Measurements from ENCODE around the gene UBE2J2. TPM values are rescaled to one million over a fixed set of nuclear protein-coding genes. Genes with fewer than 3 reads are reported as not detected.

The UBE2J2 gene
- total RNA-seq, 1 donor from 2014 or later: 71.9 TPM

DNA sequence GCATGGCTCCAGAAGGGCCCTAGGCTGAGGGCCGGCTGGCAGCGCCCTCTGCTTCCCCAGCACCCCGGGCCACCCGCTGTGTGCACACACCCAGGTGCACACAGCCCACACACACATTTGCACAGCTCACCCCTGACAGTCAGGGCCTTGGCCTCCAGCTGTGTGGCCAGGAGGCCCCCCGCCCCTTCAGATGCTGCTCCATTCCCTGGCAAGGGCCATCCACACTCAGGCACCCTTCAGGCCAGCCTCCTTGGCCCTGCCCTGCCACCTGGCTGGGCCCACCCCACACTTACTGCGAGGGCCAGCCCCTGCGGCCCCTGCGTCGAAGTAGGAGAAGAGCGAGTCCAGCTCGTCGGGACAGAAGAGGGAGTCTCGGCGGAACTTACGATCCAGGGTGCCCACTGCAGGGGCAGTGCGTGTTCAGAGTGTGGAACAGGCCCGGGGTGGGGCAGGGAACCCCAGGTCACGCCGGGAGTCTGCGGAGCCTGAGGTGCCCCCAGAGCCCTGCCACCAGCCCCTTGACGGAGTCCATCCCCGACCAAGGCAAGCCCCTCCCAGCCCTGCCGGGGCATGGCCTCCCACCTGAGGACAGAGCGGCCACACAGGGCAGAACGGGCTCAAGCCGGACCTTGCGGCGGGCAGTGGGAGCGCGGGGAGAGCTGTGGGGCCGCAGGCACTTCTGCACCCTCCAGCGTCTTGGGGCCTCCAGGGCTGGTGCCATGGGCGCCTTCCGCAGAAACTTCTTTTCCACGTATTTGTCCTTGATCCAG, 21.7 kb upstream of the UBE2J2 start:
- Mint-ChIP-seq H3K9me3 (ENCODE audit: unreplicated experiment) (no peaks in the 10 kb centered on the region), H3K4me1 (ENCODE audit: unreplicated experiment) (no peaks in the 10 kb centered on the region), H3K4me3 (ENCODE audit: unreplicated experiment) (no peak overlapping the region), H3K27me3 (ENCODE audit: unreplicated experiment) (no peaks in the 10 kb centered on the region), H3K36me3 (ENCODE audit: low read depth, unreplicated experiment) (no peaks in the 10 kb centered on the region), H3K27ac (ENCODE audit: unreplicated experiment) (no peak overlapping the region)
- TF ChIP-seq CTCF (IDR thresholded peaks at IDR 0.05; ENCODE audit: unreplicated experiment): no peak
- DNase-seq (ENCODE audit: low spot score): no peak

- Mint-ChIP-seq H3K9me3 (ENCODE audit: unreplicated experiment) (no peaks in the 10 kb centered on the region), H3K27ac (ENCODE audit: unreplicated experiment) (no peak overlapping the region), H3K27me3 (ENCODE audit: unreplicated experiment) (peaks cover 4% of the 10 kb centered on the region), H3K4me1 (ENCODE audit: unreplicated experiment) (no peaks in the 10 kb centered on the region), H3K4me3 (ENCODE audit: unreplicated experiment) (no peak overlapping the region), H3K36me3 (ENCODE audit: low read depth, unreplicated experiment) (no peaks in the 10 kb centered on the region)
- no peak for DNase-seq (ENCODE audit: low spot score)
- no peak for TF ChIP-seq CTCF (IDR thresholded peaks at IDR 0.05; ENCODE audit: unreplicated experiment)
These were observed 20.7 kb upstream of the UBE2J2 start for GRCh38 chr1:1294250-1294890.

DNA sequence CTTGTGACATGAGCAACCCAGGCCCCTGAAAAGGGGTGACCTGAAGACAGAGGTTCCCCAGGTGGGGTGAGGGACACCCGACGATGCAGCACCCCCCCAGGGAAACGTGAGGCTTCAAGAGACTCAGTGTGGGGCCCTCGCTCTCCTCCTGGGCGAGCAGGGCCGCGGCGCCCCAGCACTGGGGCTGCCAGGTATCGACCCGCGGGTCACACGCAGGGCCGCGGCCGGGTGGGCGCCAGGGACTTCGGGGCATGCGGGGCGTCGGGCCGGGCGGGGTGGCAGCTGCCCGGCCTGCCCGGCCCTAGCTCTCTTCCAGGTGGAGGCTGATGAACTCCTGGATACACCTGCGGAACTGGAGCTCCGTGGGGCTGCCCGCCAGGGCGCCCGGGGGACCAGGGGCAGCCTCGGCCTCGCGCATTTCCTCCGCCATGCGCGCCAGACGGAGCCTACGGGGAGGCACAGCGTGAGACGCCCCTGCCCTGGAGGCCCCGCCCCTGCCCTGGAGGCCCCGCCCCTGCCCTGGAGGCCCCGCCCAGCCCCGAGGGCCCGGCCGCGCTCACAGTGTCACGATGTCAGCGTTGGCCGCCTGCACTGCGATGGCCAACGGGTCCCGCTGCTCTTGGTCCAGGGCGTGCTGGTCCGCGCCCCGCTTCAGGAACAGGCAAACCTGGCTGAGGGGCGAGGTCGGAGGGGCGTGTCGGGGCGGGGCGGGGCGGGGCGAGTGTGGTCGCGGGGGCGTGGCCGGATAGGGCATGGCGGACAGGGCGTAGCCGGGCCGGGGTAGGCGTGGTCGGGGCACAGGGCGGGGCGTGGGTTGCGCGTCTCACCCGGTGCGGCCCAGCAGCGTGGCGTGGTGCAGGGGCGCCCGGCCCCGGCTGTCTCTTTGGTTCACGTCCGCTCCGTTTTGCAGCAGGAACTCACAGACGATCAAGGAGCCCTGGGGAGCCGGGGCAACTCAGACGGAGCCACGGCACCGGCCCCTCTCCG, 19.9 kb upstream of the UBE2J2 start:
- no peaks in the 10 kb centered on the region for H3K36me3 Mint-ChIP-seq (ENCODE audit: low read depth, unreplicated experiment)
- DNase-seq (ENCODE audit: low spot score): no peak
- H3K9me3 Mint-ChIP-seq (ENCODE audit: unreplicated experiment): no peaks in the 10 kb centered on the region
- no peaks in the 10 kb centered on the region for H3K4me1 Mint-ChIP-seq (ENCODE audit: unreplicated experiment)
- no peak for TF ChIP-seq CTCF (IDR thresholded peaks at IDR 0.05; ENCODE audit: unreplicated experiment)
- H3K27ac Mint-ChIP-seq (ENCODE audit: unreplicated experiment): no peak overlapping the region
- peaks cover 4% of the 10 kb centered on the region for H3K27me3 Mint-ChIP-seq (ENCODE audit: unreplicated experiment)
- H3K4me3 Mint-ChIP-seq (ENCODE audit: unreplicated experiment): no peak overlapping the region

- Mint-ChIP-seq H3K9me3 (ENCODE audit: unreplicated experiment) (no peaks in the 10 kb centered on the region), H3K4me1 (ENCODE audit: unreplicated experiment) (no peaks in the 10 kb centered on the region), H3K36me3 (ENCODE audit: low read depth, unreplicated experiment) (no peaks in the 10 kb centered on the region), H3K27ac (ENCODE audit: unreplicated experiment) (no peak overlapping the region), H3K27me3 (ENCODE audit: unreplicated experiment) (peaks cover 4% of the 10 kb centered on the region), H3K4me3 (ENCODE audit: unreplicated experiment) (no peak overlapping the region)
- DNase-seq (ENCODE audit: low spot score): no peak
- TF ChIP-seq CTCF (IDR thresholded peaks at IDR 0.05; ENCODE audit: unreplicated experiment): no peak
These were observed 19.2 kb upstream of the UBE2J2 start for GRCh38 chr1:1292851-1293250.

Data from endothelial cell (in vitro differentiated cells).